SKM-1 (cell line): ENCODE results near the gene SLCO3A1.

Experiments used
- DNase-seq: peaks from one replicate; lab custom pipeline; 2025; ENCODE audit not compliant: unreplicated experiment; lab: John Stamatoyannopoulos, UW

SLCO3A1 gene

GRCh38 chr15:92118936-92119325 is 265.4 kb downstream of the SLCO3A1 start:
- DNase-seq, result no peak

DNA sequence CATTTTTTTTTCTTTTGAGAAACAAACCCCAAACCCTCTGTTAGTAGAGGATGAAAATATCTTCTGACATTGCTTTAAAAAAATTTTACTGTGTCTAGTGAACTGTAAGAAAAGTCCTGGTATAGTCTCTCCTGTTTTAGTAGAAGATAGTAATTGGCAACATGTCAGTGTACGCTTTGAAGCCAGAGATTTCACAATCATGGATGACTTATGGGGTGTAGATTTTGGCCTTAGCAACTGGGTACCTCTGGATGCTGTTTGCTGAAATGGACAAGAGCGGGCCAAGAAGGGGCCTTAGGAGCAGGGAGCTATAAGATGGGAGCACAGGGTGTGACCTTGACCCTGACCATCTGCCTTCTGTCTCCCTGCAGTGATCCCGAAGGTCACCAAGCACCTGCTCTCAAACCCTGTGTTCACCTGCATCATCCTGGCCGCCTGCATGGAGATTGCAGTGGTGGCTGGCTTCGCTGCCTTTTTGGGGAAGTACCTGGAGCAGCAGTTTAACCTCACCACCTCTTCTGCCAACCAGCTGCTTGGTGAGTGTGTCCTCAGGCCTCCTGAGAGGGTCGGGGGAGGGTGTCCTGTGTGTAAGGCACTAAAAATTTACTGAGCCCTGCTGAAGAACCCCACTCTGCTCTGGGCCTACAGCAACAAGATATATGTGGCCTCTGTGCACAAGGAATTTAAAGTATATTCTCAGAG is 266.7 kb downstream of the SLCO3A1 start:
- no peak for DNase-seq

GRCh38 chr15:92121047-92121446 is 267.5 kb downstream of the SLCO3A1 start:
- no peak for DNase-seq

- no peak for DNase-seq
Measured at GRCh38 chr15:92122259-92122658, 268.8 kb downstream of the SLCO3A1 start.

GRCh38 chr15:92123962-92124656 is 270.6 kb downstream of the SLCO3A1 start:
- no peak for DNase-seq

- DNase-seq, result no peak
Measured at GRCh38 chr15:92124657-92125010, 271.1 kb downstream of the SLCO3A1 start.

DNA sequence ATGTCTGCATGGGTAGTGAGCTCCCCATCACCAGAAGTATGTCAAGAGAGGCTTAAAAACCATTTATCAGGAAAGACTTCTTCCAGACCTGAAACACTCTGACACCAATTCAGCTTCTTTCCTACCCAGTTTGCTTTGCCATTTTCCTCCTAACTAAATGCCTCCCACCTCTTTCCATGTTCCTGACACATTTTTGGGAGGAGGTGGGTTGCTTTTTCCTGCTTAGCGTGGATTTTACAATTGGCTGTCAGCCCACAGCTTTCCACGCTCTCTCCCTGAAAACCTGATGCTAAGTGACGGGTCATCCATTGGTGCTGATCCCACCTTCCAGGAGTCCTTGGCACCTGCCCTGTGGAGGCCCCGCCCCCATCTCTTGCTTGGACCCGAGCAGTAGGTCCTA is 275.3 kb downstream of the SLCO3A1 start:
- DNase-seq, result no peak

DNA sequence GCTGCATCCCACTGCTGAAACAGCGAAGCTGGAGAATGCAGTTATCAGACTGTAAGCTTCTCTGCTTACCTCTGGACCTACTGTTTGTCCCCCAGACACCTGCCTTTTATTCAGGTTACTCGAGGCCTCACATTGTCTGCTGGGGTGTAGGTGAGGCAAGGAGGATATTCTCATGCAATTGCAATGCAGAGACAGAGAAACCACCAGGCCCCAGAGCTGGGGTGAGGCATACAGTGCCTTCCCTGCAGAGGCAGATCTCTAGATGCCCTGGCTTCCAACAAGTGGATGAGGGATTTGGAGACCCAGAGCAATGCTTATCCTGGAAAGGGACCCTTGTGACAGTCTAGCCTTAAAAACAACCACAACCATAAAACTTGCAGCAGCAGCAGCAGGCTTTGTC is 276.7 kb downstream of the SLCO3A1 start:
- no peak for DNase-seq

DNA sequence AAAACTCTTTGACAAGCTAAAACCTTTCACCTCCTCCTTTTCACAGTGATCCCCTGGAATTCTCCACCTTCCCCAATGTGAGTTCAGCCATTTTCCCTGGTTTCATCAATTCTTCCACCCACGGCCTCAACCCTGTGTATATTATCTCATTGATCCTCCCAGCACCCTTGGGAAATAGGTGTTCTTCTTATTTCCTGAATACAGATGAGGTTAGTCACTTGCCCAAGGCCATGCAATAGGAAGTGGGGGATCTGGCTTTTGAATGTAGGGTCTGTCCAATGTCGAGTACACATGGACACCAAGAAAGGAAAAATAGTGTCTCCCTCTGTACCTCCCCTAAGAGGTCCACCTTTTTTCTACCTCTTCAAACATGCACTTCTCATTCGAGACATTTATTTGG is 277.4 kb downstream of the SLCO3A1 start:
- no peak for DNase-seq

GRCh38 chr15:92132982-92133755 is 279.7 kb downstream of the SLCO3A1 start:
- DNase-seq, result no peak

- no peak for DNase-seq
Measured at GRCh38 chr15:92140796-92141195, 287.3 kb downstream of the SLCO3A1 start.

- DNase-seq, result no peak
Measured at GRCh38 chr15:92141607-92142006, 288.1 kb downstream of the SLCO3A1 start.

GRCh38 chr15:92142242-92143232 is 289.0 kb downstream of the SLCO3A1 start:
- DNase-seq, result no peak

- no peak for DNase-seq
Measured at GRCh38 chr15:92143765-92144164, 290.3 kb downstream of the SLCO3A1 start.

DNA sequence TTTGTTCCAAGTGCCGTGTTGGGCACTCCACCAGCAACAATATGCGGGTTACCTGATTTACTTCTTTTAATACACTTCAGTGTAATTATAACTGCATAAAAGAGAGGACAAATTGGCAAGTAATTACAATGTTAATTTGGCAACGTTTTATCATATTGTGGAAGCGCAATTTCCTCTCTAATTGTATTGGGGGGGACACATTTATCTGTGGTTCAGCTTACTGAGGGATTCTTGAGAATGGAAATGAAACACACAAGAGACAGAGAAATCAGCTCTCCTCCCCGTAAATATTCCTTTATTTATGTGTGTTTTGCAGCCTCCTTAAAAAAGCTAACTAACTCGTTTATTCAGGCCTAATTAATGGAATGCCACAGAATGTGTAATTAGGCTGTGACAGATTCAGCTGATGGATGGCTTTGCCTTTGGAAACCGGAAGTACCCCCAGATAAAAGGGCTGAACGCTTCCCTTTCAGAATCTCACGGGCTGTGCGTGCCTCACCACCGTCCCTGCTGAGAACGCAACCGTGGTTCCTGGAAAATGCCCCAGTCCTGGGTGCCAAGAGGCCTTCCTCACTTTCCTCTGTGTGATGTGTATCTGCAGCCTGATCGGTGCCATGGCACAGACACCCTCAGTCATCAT is 293.1 kb downstream of the SLCO3A1 start:
- no peak for DNase-seq

DNA sequence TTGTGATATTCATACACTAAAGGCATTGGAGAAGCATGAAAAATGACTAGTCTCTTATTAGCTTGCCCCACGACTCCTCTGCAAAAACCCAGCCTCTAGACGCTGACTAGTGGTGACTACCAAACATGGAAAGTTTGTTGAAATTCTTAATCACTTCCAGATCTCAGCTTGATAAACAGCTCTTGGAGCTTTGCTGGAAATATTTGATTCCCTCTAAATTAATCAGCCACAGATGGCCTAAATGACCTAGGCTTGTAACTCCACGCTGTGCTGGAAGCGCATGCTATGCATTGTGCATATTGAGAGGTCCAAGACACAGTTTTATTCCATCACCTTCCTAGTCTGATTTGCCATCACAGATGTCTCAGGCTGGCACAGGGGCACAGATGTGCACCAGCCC is 295.5 kb downstream of the SLCO3A1 start:
- no peak for DNase-seq

DNA sequence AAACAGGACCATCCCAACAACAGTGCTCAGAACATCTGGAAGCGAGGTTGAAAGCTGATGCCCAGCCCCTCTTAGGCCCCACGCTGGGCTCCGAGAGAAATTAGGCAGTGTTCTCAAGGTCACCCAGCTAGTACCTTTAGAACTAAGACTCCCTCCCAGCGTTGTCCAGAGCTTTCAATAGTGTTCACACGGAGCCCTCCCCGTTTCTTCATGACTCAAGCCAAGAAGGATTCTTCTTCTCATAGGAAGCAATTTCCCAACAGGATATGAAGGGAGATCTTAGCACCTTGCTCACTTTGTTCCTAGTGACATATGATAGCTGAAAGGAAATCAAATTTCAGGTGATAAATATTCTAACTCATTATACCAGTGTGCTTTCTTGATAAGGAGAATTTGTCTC is 296.0 kb downstream of the SLCO3A1 start:
- DNase-seq, result no peak

DNA sequence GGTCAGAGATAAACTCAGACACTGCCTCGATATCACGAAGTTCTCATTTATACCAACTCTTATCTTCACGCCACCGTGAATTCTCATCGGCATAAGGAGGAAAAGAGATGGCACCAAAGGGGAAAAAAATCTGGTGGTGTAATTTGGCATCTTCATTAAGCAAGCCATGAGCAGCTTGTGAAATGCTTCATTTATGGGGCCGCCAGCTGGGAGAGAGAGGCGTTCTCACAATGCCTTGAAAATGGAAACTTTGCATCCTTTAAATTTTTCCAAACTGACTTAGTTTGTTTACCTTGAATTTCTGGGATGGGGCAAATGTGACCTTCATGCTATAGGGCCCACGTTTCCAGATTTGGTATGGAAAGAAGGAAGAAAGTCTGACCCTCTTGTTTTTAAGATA is 297.7 kb downstream of the SLCO3A1 start:
- no peak for DNase-seq

- no peak for DNase-seq
Measured at GRCh38 chr15:92151741-92152140, 298.2 kb downstream of the SLCO3A1 start.

DNA sequence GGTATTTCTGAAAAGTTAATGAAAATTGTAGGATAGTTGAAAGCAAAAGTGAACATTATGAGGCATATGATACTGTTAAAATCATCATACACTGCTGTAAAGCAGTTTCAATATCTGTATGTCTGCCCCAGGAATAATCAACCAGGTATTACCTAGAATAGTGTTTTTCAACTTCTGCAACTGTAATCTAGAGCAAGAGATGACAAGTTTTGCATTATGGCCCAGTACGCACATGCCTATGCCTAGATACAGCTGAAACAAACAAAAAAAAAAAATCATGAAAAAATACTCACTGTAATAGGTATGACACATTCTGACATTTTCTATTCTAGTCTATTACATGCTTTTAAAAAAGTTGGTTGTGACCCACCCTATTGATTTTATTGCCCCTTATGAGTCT is 299.5 kb downstream of the SLCO3A1 start:
- DNase-seq, result no peak
